GM12874 (cell line): ENCODE measurements around the gene COMMD2.

Experiments
- TF ChIP-seq, protein P1 (sequence below): IDR thresholded peaks from 2 replicates; pipeline ENCODE4 v1.5.1; 2011; ENCODE audit warnings: low read depth, mild to moderate bottlenecking, control low read depth, low read length, moderate library complexity; ENCODE audit not compliant: insufficient read depth

COMMD2 gene

DNA sequence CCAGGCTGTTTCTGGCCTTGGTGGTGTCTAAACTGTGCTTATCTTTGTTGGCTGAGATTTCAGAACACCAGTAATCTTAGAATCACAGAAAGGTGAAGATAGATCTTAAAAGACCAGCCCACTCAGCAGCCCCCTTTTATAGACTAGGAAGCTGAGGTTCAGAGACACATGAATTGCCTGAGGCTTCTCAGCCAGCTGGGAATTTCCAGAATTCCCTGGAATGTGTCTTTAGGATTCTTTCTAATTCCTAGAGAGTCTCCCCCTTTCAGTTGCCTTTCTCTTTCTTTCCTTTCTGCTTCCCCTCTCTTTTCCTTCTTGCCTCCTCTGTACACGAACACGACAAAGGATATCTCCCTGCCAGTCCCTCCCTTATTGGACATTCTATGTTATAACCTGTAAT, 20.6 kb upstream of the COMMD2 start:
- TF ChIP-seq, protein P1, sequence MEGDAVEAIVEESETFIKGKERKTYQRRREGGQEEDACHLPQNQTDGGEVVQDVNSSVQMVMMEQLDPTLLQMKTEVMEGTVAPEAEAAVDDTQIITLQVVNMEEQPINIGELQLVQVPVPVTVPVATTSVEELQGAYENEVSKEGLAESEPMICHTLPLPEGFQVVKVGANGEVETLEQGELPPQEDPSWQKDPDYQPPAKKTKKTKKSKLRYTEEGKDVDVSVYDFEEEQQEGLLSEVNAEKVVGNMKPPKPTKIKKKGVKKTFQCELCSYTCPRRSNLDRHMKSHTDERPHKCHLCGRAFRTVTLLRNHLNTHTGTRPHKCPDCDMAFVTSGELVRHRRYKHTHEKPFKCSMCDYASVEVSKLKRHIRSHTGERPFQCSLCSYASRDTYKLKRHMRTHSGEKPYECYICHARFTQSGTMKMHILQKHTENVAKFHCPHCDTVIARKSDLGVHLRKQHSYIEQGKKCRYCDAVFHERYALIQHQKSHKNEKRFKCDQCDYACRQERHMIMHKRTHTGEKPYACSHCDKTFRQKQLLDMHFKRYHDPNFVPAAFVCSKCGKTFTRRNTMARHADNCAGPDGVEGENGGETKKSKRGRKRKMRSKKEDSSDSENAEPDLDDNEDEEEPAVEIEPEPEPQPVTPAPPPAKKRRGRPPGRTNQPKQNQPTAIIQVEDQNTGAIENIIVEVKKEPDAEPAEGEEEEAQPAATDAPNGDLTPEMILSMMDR = no peak

DNA sequence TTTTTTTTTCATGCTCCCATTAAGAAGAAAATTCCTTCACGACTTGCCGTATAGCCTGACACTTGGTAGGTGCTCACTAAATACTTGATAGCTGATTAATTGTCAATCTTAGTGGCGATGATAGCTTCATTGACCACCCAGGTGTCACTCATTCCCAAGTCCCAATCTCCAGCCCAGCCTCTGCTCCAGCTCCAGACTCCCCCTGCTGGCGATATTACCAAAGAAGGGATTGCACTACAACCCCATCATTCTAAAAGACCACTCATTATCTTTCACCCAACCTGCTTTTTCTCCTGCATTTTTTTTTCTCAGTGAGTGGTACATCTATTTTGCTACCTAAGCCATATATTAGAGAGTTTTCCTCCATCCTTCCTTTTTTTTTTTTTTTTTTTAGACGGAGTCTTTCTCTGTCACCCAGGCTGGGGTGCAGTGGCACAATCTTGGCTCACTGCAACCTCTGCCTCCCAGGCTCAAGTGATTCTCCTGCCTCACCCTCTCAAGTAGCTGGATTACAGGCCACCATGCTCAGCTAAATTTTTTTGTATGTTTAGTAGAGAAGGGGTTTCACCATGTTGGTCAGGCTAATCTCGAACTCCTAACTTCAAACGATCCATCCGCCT, 19.5 kb upstream of the COMMD2 start:
- TF ChIP-seq, protein P1 = peak; percentile 78

DNA sequence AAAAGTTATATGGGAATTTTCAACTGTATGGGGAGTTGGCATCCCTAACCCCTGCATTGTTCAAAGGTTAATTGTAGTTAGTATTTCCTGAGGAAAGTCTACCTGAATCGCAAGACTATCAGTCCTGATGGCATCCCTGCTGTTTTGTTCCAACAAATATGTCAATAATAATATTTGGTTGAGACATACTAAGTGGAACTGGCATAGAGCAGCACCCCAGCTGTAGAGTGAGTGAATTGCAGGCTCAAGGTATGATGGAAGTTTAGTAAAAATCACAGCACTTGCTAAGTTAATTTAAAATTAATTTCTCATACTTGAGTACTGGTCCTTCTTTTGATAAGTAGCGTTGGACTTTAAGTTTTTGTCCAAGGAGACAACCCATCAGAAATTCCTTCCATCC, 18.0 kb upstream of the COMMD2 start:
- TF ChIP-seq, protein P1 = peak; percentile 10; the same call in 1 of the 2 replicates

DNA sequence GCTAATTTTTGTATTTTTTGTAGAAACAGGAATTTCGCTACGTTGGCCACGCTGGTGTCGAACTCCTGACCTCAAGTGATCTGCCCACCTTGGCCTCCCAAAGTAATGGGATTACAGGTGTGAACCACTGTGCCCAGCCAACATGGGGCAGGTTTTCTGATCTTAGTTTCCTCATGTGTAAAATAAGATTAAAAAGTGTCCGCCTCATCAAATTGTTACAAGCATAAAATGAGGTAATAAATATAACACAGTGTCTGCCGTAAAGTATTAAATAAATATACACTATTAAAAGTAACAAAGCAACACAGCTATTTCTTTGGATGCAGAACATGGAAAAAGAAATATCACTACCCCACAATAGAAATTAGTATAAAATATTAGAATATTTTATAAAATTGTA, 16.4 kb upstream of the COMMD2 start:
- TF ChIP-seq, protein P1 = no peak

DNA sequence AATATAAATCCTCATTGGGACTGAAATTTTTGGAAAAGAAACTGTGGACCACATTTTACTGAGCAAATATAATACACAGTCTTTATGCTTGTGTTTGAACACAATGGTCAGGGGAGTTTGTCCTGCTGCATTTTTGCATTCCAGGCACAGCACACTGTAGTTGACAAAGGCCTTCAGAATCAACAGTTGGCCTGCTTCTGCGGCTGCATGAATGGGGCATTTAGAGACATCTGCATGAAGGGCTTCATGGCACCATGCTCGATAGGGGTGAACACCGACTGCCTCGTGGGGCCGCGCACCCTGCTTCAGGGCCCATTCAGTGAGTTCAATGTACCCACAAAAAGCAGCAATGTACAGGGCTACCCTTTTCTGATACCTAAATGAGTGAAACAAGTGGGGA, 15.4 kb upstream of the COMMD2 start:
- TF ChIP-seq, protein P1 = no peak

DNA sequence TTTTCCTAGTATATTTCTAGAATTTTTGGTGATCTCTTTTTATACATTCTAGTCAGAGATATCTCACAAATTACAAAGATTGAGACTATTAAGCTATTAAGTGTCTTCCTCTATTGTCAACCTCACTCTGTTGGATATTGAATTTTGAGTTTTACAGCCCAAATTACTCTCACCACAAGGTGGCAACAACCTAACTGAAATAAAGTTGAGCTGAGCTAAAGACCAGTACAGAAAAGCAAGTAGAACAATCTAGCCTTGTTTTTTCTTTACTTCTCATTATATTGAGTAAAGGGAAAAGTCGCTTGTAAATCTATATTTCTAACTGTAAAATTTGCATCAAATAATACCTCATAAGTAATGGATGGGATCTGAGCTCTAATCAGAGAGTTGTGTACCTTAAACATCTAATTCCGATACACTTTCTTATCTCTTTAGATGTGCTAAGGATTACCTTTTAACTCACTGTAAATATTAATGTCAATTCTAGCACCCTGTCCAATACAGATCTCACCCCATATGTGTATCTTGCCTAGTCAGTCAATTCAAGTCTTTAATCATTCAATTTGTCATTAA, 13.6 kb upstream of the COMMD2 start:
- TF ChIP-seq, protein P1 = peak; percentile 9; the same call in 1 of the 2 replicates

DNA sequence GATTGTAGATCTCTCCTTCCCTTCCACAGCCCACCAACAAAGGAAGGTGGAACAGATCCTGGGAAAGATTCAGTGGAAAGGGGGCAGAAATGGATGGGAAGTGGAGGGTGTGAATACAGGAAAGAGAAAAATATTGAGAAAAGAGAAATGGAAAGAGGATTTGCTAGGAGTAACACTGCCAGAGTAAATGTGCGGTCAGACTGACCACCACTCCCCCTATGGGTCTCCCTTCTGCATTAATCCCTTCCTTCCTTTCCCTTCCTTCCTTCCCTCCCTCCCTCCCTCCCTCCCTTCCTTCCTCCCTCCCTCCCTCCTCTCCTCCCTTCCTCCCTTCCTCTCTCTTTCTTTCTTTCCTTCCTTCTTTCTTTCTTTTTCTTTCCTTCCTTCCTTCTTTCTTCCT, 12.0 kb upstream of the COMMD2 start:
- TF ChIP-seq, protein P1 = no peak
